Neuronal stem cell (in vitro differentiated cells): ENCODE measurements around the gene BCAS3.

ENCODE experiments used
- DNase-seq: peaks from one replicate; pipeline ENCODE4 v3.0.0-alpha.2; 2013; ENCODE audit warnings: low spot score
- H2AFZ ChIP-seq: one replicate; pipeline ENCODE4 v1.6.1; 2013; ENCODE audit warnings: mild to moderate bottlenecking, low read length, inconsistent platforms
- H2AK5ac ChIP-seq: 2 replicates; pipeline ENCODE4 v1.6.1; 2013; ENCODE audit warnings: low read depth, mild to moderate bottlenecking, inconsistent platforms, low read length, moderate library complexity, mixed read lengths
- H2BK120ac ChIP-seq: 2 replicates; pipeline ENCODE4 v1.6.1; 2013; ENCODE audit warnings: low read depth, mild to moderate bottlenecking, inconsistent platforms, low read length, moderate library complexity, mixed read lengths
- H2BK12ac ChIP-seq: one replicate; pipeline ENCODE4 v1.6.1; 2013; ENCODE audit warnings: low read length, inconsistent platforms
- H2BK15ac ChIP-seq: 2 replicates; pipeline ENCODE4 v1.6.1; 2013; ENCODE audit warnings: mild to moderate bottlenecking, low read length, inconsistent platforms, mixed read lengths
- H2BK5ac ChIP-seq: one replicate; pipeline ENCODE4 v1.6.1; 2013; ENCODE audit warnings: inconsistent platforms, mild to moderate bottlenecking, low read length, moderate library complexity
- H3K14ac ChIP-seq: one replicate; pipeline ENCODE4 v1.6.1; 2013; ENCODE audit warnings: low read length, inconsistent platforms
- H3K18ac ChIP-seq: 2 replicates; pipeline ENCODE4 v1.6.1; 2013; ENCODE audit warnings: low read length, inconsistent platforms
- H3K23ac ChIP-seq: 2 replicates; pipeline ENCODE4 v1.6.1; 2013; ENCODE audit warnings: low read depth, mild to moderate bottlenecking, mixed read lengths, low read length, inconsistent platforms; ENCODE audit not compliant: poor library complexity
- H3K27ac ChIP-seq: replicated peaks from 3 replicates; pipeline ENCODE4 v1.5.1; 2013; ENCODE audit warnings: low read length, inconsistent platforms
- H3K27me3 ChIP-seq, 3 experiments: 2 replicates each; pipeline ENCODE4 v1.6.1; 2013; ENCODE audit warnings: low read length in 3 of 3, mild to moderate bottlenecking in 2 of 3, inconsistent platforms in 1 of 3, low read depth in 1 of 3, mixed read lengths in 1 of 3, moderate library complexity in 1 of 3; ENCODE audit not compliant: control insufficient read depth in 3 of 3, insufficient read depth in 3 of 3
- H3K36me3 ChIP-seq, 2 donors: replicated peaks in 1 of 2; 2 replicates each; pipeline ENCODE4 v1.6.1; 2013; ENCODE audit warnings: low read length in 2 of 2; ENCODE audit not compliant: control insufficient read depth in 2 of 2, insufficient read depth in 2 of 2
- H3K4ac ChIP-seq: 2 replicates; pipeline ENCODE4 v1.6.1; 2013; ENCODE audit warnings: inconsistent platforms, mild to moderate bottlenecking, low read length, moderate library complexity
- H3K4me1 ChIP-seq, 2 donors: 1 replicate in 1 of 2; 2 replicates in 1 of 2; pipeline ENCODE4 v1.6.1; 2013; ENCODE audit warnings: low read length in 2 of 2, low read depth in 1 of 2; ENCODE audit not compliant: control insufficient read depth in 2 of 2, insufficient read depth in 1 of 2
- H3K4me2 ChIP-seq: one replicate; pipeline ENCODE4 v1.6.1; 2013; ENCODE audit warnings: mild to moderate bottlenecking, low read length, inconsistent platforms; ENCODE audit not compliant: insufficient read depth, poor library complexity, severe bottlenecking
- H3K4me3 ChIP-seq, 2 donors: 2 replicates each; pipeline ENCODE4 v1.5.1; 2013; ENCODE audit warnings: low read length in 2 of 2, mild to moderate bottlenecking in 2 of 2, inconsistent platforms in 1 of 2, moderate library complexity in 1 of 2
- H3K79me1 ChIP-seq: one replicate; pipeline ENCODE4 v1.6.1; 2013; ENCODE audit warnings: low read depth, mild to moderate bottlenecking, inconsistent platforms, low read length, moderate library complexity
- H3K9ac ChIP-seq: one replicate; pipeline ENCODE4 v1.6.1; 2013; ENCODE audit warnings: mild to moderate bottlenecking, low read depth, low read length, inconsistent platforms; ENCODE audit not compliant: poor library complexity
- H3K9me3 ChIP-seq, 2 donors: replicated peaks in 1 of 2; 2 replicates each; pipeline versions ENCODE3 to v1.6.1; 2013; ENCODE audit warnings: low read length in 2 of 2, mild to moderate bottlenecking in 2 of 2, inconsistent platforms in 1 of 2, low read depth in 1 of 2, mixed read lengths in 1 of 2, moderate library complexity in 1 of 2; ENCODE audit not compliant: control insufficient read depth in 2 of 2, insufficient read depth in 1 of 2
- H4K8ac ChIP-seq: one replicate; pipeline ENCODE4 v1.6.1; 2013; ENCODE audit warnings: low read depth, mild to moderate bottlenecking, inconsistent platforms, low read length, moderate library complexity
- H4K91ac ChIP-seq: one replicate; pipeline ENCODE4 v1.6.1; 2013; ENCODE audit warnings: low read length, low read depth, mild to moderate bottlenecking, inconsistent platforms; ENCODE audit not compliant: poor library complexity
- WGBS, 2 donors: extraction: QIAGEN DNeasy Blood & Tissue Kit; methylation state at CpG; one replicate each; pipeline ENCODE4 v1.1.7; 2013; ENCODE audit warnings: missing lambda C conversion rate in 2 of 2, mixed read lengths in 1 of 2; ENCODE audit not compliant: insufficient read length in 2 of 2, insufficient replicate concordance in 1 of 2; ENCODE audit errors: extremely low coverage in 2 of 2; 5-methylcytosine and 5-hydroxymethylcytosine counted together

Gene BCAS3

DNA sequence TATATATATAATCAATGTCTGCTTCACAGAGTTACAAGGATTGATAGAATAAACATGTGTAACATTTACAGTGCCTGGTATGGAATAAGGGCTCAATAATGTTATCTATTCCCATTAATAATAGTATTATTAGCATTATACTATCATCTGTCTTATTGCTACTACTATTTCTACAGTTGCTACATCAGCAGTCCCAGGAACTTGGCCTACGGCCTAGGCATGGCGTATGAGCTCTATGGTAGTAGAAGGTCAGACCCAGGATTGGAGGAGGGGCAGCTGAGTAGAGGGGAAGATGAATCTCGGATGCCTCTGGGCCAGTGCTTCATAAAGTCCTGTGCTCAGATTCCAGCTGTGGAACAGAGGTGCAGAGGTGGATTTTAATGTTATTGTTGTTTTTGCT, 575.7 kb downstream of the BCAS3 start:
- no peak overlapping the region for H3K4ac ChIP-seq
- H2AFZ ChIP-seq = no peak overlapping the region
- no peak overlapping the region for H3K23ac ChIP-seq
- peaks cover 2 to 5% of the 10 kb centered on the region in 2 donors for H3K4me1 ChIP-seq
- H2BK120ac ChIP-seq = no peak overlapping the region
- H3K4me3 ChIP-seq = no peak overlapping the region
- H3K27me3 ChIP-seq = no peaks in the 10 kb centered on the region
- H3K9ac ChIP-seq = no peak overlapping the region
- H4K91ac ChIP-seq = no peak overlapping the region
- H3K9me3 ChIP-seq = no peaks in the 10 kb centered on the region
- DNase-seq = no peak
- H3K79me1 ChIP-seq = no peaks in the 10 kb centered on the region
- no peak overlapping the region for H2BK15ac ChIP-seq
- WGBS, 2 donors = no CpG with 5 or more reads among the region's 3 CpGs
- no peak overlapping the region for H3K4me2 ChIP-seq
- H2BK12ac ChIP-seq = no peak overlapping the region
- no peaks in the 10 kb centered on the region for H3K36me3 ChIP-seq
- no peak overlapping the region for H3K18ac ChIP-seq
- no peak overlapping the region for H4K8ac ChIP-seq
- H3K27ac ChIP-seq = no peak overlapping the region
- no peak overlapping the region for H3K14ac ChIP-seq
- H2AK5ac ChIP-seq = no peak overlapping the region
- no peak overlapping the region for H2BK5ac ChIP-seq

DNA sequence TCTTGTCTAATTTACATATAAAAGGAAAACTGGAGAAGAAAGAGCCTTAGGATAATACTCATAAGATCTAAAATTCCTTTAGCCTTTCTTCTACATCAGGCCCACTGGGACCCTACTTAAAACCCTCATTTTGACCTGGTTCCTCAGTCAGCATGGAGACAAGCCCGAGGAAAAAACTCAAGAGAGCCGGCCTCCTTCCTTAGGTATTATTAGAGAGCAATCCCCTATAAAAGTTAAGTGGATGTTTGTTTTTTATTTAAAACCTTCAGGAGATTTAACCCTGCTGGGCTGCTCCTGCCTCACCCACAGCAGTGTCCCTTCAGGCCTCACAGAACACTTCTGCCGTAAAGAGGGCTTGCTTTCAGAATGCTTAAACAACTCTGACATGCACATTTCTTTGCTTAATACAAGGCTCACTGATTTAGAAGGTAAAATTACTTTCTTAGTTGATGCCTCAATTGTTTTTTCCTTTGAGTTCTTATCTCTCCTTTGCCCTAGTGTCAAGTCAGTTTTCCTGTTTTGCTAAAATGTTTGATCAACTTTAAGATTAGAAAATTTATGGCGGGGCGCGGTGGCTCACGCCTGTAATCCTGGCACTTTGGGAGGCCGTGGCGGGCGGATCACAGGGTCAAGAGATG, 576.4 kb downstream of the BCAS3 start:
- no peak for DNase-seq
- Histone ChIP-seq H3K79me1 (no peaks in the 10 kb centered on the region), H3K18ac (no peak overlapping the region), H3K4me2 (no peak overlapping the region), H3K9me3 (no peaks in the 10 kb centered on the region), H3K27me3 (no peaks in the 10 kb centered on the region), H3K4me3 (no peak overlapping the region), H2AK5ac (no peak overlapping the region), H3K36me3 (no peaks in the 10 kb centered on the region), H3K9ac (no peak overlapping the region), H3K23ac (no peak overlapping the region), H3K27ac (no peak overlapping the region), H2AFZ (no peak overlapping the region), H3K14ac (no peak overlapping the region), H2BK5ac (no peak overlapping the region), H2BK12ac (no peak overlapping the region), H3K4me1 (peaks cover 2 to 5% of the 10 kb centered on the region in 2 donors), H4K8ac (no peak overlapping the region), H3K4ac (no peak overlapping the region), H2BK120ac (no peak overlapping the region), H4K91ac (no peak overlapping the region), H2BK15ac (no peak overlapping the region)
- WGBS, 2 donors = no CpG with 5 or more reads among the region's 10 CpGs

DNA sequence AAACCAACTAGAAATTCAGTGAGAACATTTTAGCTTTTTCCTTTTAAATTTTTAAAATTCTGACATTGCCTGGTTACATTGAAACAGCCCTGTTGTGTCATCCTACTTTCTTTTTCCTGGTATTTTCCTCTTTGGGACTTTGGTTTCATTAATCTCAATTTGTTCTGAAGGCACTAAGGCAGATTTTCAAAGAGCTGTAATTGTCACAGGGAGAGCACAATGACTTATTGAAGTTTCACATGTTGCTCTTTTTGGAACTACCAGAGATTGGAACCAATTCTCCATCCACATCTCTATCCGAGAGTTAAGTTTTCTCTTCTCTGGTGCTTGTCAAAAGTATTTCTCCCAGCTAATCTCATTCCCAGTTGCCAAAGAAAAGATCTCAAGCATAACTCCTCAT, 577.3 kb downstream of the BCAS3 start:
- Histone ChIP-seq H4K91ac (no peak overlapping the region), H2BK5ac (no peak overlapping the region), H3K27me3 (no peaks in the 10 kb centered on the region), H2AFZ (no peak overlapping the region), H3K4me1 (peaks cover 2 to 5% of the 10 kb centered on the region in 2 donors), H2BK120ac (no peak overlapping the region), H3K4me2 (no peak overlapping the region), H2AK5ac (no peak overlapping the region), H3K9ac (no peak overlapping the region), H3K4me3 (no peak overlapping the region), H3K36me3 (no peaks in the 10 kb centered on the region), H2BK15ac (no peak overlapping the region), H3K23ac (no peak overlapping the region), H3K79me1 (no peaks in the 10 kb centered on the region), H3K9me3 (no peaks in the 10 kb centered on the region), H3K14ac (no peak overlapping the region), H3K27ac (no peak overlapping the region), H3K4ac (no peak overlapping the region), H2BK12ac (no peak overlapping the region), H3K18ac (no peak overlapping the region), H4K8ac (no peak overlapping the region)
- WGBS, 2 donors = no CpG with 5 or more reads among the region's 1 CpG
- DNase-seq = no peak

DNA sequence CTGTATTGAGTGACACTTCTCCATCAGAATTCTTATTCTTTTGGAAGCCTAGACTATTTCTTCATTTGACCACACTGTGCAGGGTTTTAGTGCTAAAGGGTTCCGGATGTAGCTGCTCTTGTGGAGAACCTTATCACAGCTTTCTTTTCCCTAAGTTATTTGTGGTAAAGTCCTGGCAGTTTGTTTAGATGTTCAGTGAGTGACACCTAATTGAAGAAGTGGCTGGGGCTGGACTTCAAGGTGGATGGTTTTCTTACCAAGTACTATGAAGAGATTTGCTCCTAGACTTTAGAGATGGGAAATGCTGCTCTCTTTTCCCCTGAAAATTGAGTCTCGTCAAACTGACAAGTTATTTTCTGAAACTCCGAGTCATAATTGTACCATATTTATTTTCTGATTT, 578.0 kb downstream of the BCAS3 start:
- no peak overlapping the region for H3K18ac ChIP-seq
- no peaks in the 10 kb centered on the region for H3K9me3 ChIP-seq
- H3K4me1 ChIP-seq = peaks cover 2 to 5% of the 10 kb centered on the region in 2 donors
- H3K23ac ChIP-seq = no peak overlapping the region
- H4K8ac ChIP-seq = no peak overlapping the region
- H3K14ac ChIP-seq = no peak overlapping the region
- H3K27me3 ChIP-seq = no peaks in the 10 kb centered on the region
- H2BK15ac ChIP-seq = no peak overlapping the region
- H2BK5ac ChIP-seq = no peak overlapping the region
- H3K4ac ChIP-seq = no peak overlapping the region
- H3K79me1 ChIP-seq = no peaks in the 10 kb centered on the region
- no peaks in the 10 kb centered on the region for H3K36me3 ChIP-seq
- no peak overlapping the region for H3K27ac ChIP-seq
- H3K4me2 ChIP-seq = no peak overlapping the region
- no peak for DNase-seq
- H2AFZ ChIP-seq = no peak overlapping the region
- no peak overlapping the region for H2BK12ac ChIP-seq
- no peak overlapping the region for H2BK120ac ChIP-seq
- no peak overlapping the region for H4K91ac ChIP-seq
- H3K9ac ChIP-seq = no peak overlapping the region
- H3K4me3 ChIP-seq = no peak overlapping the region
- no CpG with 5 or more reads among the region's 3 CpGs for WGBS, 2 donors
- H2AK5ac ChIP-seq = no peak overlapping the region
